ENCODE measurements around the gene ADORA3. TPM values are rescaled to one million over a fixed set of nuclear protein-coding genes. Genes with fewer than 3 reads are reported as not detected.

ADORA3 gene
- total and polyA plus RNA-seq, 2 donors, result 5.8 to 11.0 TPM

GRCh38 chr1:111474106-111474505, 29.3 kb downstream of the ADORA3 start:
- peaks cover 23 to 57% of the 10 kb centered on the region in 2 donors for H3K4me1 ChIP-seq (ENCODE audit: control insufficient read depth in 2 of 2, insufficient read depth in 2 of 2, low read length in 2 of 2)
- WGBS, result 12% methylated on average over 5 of the region's 5 CpGs
- DNase-seq (ENCODE audit: low read depth in 6 of 9, low spot score in 9 of 9), result no peak
- H3K27ac ChIP-seq (ENCODE audit: low read depth in 1 of 2, low read length in 1 of 2), result peak overlapping the region; percentile 28 to 54
- no peaks in the 10 kb centered on the region for H3K27me3 ChIP-seq (ENCODE audit: control insufficient read depth in 2 of 2, insufficient read depth in 1 of 2, low read length in 1 of 2)
- peaks cover 6 to 9% of the 10 kb centered on the region in 2 donors for H3K36me3 ChIP-seq (ENCODE audit: control insufficient read depth in 2 of 2, insufficient read depth in 2 of 2, low read length in 1 of 2)
- peak overlapping the region; percentile 16 to 45 for H3K4me3 ChIP-seq (ENCODE audit: low read length in 2 of 2)
- no peaks in the 10 kb centered on the region for H3K9me3 ChIP-seq (ENCODE audit: control insufficient read depth in 2 of 2, insufficient read depth in 1 of 2, low read length in 1 of 2)

DNA sequence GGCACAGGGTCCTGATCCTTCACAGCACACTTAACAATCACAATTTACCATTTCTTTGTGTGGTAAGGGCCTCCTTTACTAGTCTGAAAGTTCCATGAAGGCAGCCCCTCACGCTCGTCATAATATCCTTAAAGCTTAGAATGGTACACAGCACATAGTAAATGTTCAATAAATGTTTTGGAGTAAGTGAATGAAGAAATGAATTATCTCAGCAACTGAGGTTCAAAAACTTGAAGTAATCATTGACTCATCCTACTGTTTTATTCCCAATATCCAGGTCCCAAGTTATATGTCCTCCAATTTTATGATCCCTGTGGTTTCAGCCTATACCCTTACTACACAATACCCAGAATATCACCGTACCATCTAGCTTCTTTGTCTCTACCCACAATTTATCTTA, 31.9 kb downstream of the ADORA3 start:
- no peaks in the 10 kb centered on the region for H3K9me3 ChIP-seq (ENCODE audit: control insufficient read depth in 2 of 2, insufficient read depth in 1 of 2, low read length in 1 of 2)
- H3K36me3 ChIP-seq (ENCODE audit: control insufficient read depth in 2 of 2, insufficient read depth in 2 of 2, low read length in 1 of 2), result peaks cover 9 to 19% of the 10 kb centered on the region in 2 donors
- no peak for DNase-seq (ENCODE audit: low read depth in 6 of 9, low spot score in 9 of 9)
- peaks cover 15 to 40% of the 10 kb centered on the region in 2 donors for H3K4me1 ChIP-seq (ENCODE audit: control insufficient read depth in 2 of 2, insufficient read depth in 2 of 2, low read length in 2 of 2)
- peak overlapping the region; percentile 69 to 78 for H3K27ac ChIP-seq (ENCODE audit: low read depth in 1 of 2, low read length in 1 of 2)
- WGBS, result over 99% methylated on average over 3 of the region's 3 CpGs
- no peaks in the 10 kb centered on the region for H3K27me3 ChIP-seq (ENCODE audit: control insufficient read depth in 2 of 2, insufficient read depth in 1 of 2, low read length in 1 of 2)
- no peak overlapping the region for H3K4me3 ChIP-seq (ENCODE audit: low read length in 2 of 2)

DNA sequence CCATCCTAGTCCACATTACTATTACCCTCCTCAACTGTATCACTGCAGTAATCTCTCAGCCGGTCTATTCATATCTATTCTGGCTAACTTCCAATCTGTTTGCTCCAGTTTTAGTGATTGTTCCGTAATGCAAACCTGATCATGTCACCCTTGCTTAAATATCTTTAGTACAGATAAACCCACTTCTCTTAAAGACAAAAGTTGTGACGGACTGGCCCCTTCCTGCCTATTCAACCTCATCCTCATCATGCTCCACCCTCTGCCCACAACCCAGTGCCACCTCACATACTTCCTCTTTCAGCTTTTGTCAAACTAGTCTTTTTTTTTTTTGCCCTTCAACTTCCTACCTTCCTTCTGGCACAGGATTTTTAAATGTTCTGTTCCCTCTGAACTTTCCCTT, 32.4 kb downstream of the ADORA3 start:
- Histone ChIP-seq H3K9me3 (ENCODE audit: control insufficient read depth in 2 of 2, insufficient read depth in 1 of 2, low read length in 1 of 2) (no peaks in the 10 kb centered on the region), H3K4me3 (ENCODE audit: low read length in 2 of 2) (peak overlapping the region in 1 of 2 donors; percentile 1), H3K27me3 (ENCODE audit: control insufficient read depth in 2 of 2, insufficient read depth in 1 of 2, low read length in 1 of 2) (no peaks in the 10 kb centered on the region), H3K36me3 (ENCODE audit: control insufficient read depth in 2 of 2, insufficient read depth in 2 of 2, low read length in 1 of 2) (peaks cover 9 to 19% of the 10 kb centered on the region in 2 donors), H3K27ac (ENCODE audit: low read depth in 1 of 2, low read length in 1 of 2) (peak overlapping the region; percentile 69 to 78), H3K4me1 (ENCODE audit: control insufficient read depth in 2 of 2, insufficient read depth in 2 of 2, low read length in 2 of 2) (peaks cover 11 to 35% of the 10 kb centered on the region in 2 donors)
- DNase-seq (ENCODE audit: low read depth in 6 of 9, low spot score in 9 of 9), result peak in 5 of 9 donors; percentile 44 to 83 (median 60)
- 10% methylated on average over 3 of the region's 3 CpGs for WGBS

DNA sequence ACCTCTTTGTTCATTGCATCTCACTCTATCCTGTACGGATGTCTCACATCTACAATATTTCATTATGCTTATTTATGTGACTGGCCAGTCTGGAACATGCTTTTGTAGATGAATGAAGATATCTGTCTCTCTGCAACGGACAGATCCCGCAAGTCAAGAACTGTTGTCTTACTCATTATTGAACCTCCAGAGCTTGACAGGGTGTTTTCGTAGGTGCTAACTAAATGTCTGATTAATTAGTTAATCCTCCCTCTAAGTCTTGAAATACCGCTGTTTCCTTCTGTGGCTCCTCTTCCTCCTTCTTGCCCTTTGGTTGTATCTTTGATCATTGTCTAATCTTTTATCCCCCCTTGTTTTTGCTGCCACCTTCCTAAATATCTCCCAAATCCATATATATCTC, 32.8 kb downstream of the ADORA3 start:
- no peaks in the 10 kb centered on the region for H3K27me3 ChIP-seq (ENCODE audit: control insufficient read depth in 2 of 2, insufficient read depth in 1 of 2, low read length in 1 of 2)
- 91% methylated on average over 5 of the region's 5 CpGs for WGBS
- H3K4me1 ChIP-seq (ENCODE audit: control insufficient read depth in 2 of 2, insufficient read depth in 2 of 2, low read length in 2 of 2), result peaks cover 11 to 30% of the 10 kb centered on the region in 2 donors
- H3K9me3 ChIP-seq (ENCODE audit: control insufficient read depth in 2 of 2, insufficient read depth in 1 of 2, low read length in 1 of 2), result no peaks in the 10 kb centered on the region
- H3K27ac ChIP-seq (ENCODE audit: low read depth in 1 of 2, low read length in 1 of 2), result peak overlapping the region; percentile 50 to 69
- peaks cover 9 to 19% of the 10 kb centered on the region in 2 donors for H3K36me3 ChIP-seq (ENCODE audit: control insufficient read depth in 2 of 2, insufficient read depth in 2 of 2, low read length in 1 of 2)
- DNase-seq (ENCODE audit: low read depth in 6 of 9, low spot score in 9 of 9), result no peak
- no peak overlapping the region for H3K4me3 ChIP-seq (ENCODE audit: low read length in 2 of 2)

GRCh38 chr1:111469539-111469938, 33.9 kb downstream of the ADORA3 start:
- DNase-seq (ENCODE audit: low read depth in 6 of 9, low spot score in 9 of 9), result no peak
- H3K27ac ChIP-seq (ENCODE audit: low read depth in 1 of 2, low read length in 1 of 2), result no peak overlapping the region
- H3K9me3 ChIP-seq (ENCODE audit: control insufficient read depth in 2 of 2, insufficient read depth in 1 of 2, low read length in 1 of 2), result no peaks in the 10 kb centered on the region
- peaks cover 9 to 19% of the 10 kb centered on the region in 2 donors for H3K36me3 ChIP-seq (ENCODE audit: control insufficient read depth in 2 of 2, insufficient read depth in 2 of 2, low read length in 1 of 2)
- H3K4me1 ChIP-seq (ENCODE audit: control insufficient read depth in 2 of 2, insufficient read depth in 2 of 2, low read length in 2 of 2), result peaks cover 11 to 28% of the 10 kb centered on the region in 2 donors
- H3K27me3 ChIP-seq (ENCODE audit: control insufficient read depth in 2 of 2, insufficient read depth in 1 of 2, low read length in 1 of 2), result no peaks in the 10 kb centered on the region
- H3K4me3 ChIP-seq (ENCODE audit: low read length in 2 of 2), result no peak overlapping the region

- Histone ChIP-seq H3K36me3 (ENCODE audit: control insufficient read depth in 2 of 2, insufficient read depth in 2 of 2, low read length in 1 of 2) (peaks cover 9 to 19% of the 10 kb centered on the region in 2 donors), H3K27me3 (ENCODE audit: control insufficient read depth in 2 of 2, insufficient read depth in 1 of 2, low read length in 1 of 2) (no peaks in the 10 kb centered on the region), H3K27ac (ENCODE audit: low read depth in 1 of 2, low read length in 1 of 2) (no peak overlapping the region)
Observed at GRCh38 chr1:111468717-111469100, 34.7 kb downstream of the ADORA3 start.

GRCh38 chr1:111467865-111468716, 35.3 kb downstream of the ADORA3 start:
- H3K27ac ChIP-seq (ENCODE audit: low read depth in 1 of 2, low read length in 1 of 2), result no peak overlapping the region

More at GRCh38 chr1:111468717-111469100, 34.7 kb downstream of the ADORA3 start:
- Histone ChIP-seq H3K4me1 (ENCODE audit: control insufficient read depth in 2 of 2, insufficient read depth in 2 of 2, low read length in 2 of 2) (peaks cover 8 to 25% of the 10 kb centered on the region in 2 donors), H3K9me3 (ENCODE audit: control insufficient read depth in 2 of 2, insufficient read depth in 1 of 2, low read length in 1 of 2) (no peaks in the 10 kb centered on the region), H3K4me3 (ENCODE audit: low read length in 2 of 2) (no peak overlapping the region)
- DNase-seq (ENCODE audit: low read depth in 6 of 9, low spot score in 9 of 9), result no peak

DNA sequence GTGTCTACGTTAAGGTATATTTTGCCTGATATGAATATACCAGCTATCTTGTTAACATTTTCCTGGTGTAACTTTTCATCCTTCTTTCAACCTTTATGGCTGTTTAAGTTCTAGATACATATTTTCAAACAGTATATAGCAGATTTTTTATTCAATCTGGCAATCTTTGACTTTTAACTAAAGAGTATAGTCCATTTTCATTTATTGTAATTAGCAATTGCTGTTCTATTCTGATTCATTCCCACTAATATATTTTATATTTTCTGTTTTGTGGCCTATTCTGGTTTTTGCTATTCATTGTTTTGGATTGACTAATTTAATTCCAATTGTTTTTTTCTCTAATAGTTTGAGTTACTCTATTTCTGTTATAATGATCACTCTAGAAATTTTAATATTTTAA, 37.0 kb downstream of the ADORA3 start:
- Histone ChIP-seq H3K4me1 (ENCODE audit: control insufficient read depth in 2 of 2, insufficient read depth in 2 of 2, low read length in 2 of 2) (peaks cover 8 to 14% of the 10 kb centered on the region in 2 donors), H3K4me3 (ENCODE audit: low read length in 2 of 2) (no peak overlapping the region), H3K36me3 (ENCODE audit: control insufficient read depth in 2 of 2, insufficient read depth in 2 of 2, low read length in 1 of 2) (peaks cover 16 to 25% of the 10 kb centered on the region in 2 donors), H3K27ac (ENCODE audit: low read depth in 1 of 2, low read length in 1 of 2) (no peak overlapping the region), H3K9me3 (ENCODE audit: control insufficient read depth in 2 of 2, insufficient read depth in 1 of 2, low read length in 1 of 2) (no peaks in the 10 kb centered on the region), H3K27me3 (ENCODE audit: control insufficient read depth in 2 of 2, insufficient read depth in 1 of 2, low read length in 1 of 2) (no peaks in the 10 kb centered on the region)
- DNase-seq (ENCODE audit: low read depth in 6 of 9, low spot score in 9 of 9), result no peak
- 0% methylated on average over 1 of the region's 1 CpG for WGBS

More at GRCh38 chr1:111467865-111468716, 35.3 kb downstream of the ADORA3 start:
- WGBS, result 100% methylated on average over 2 of the region's 2 CpGs
- Histone ChIP-seq H3K27me3 (ENCODE audit: control insufficient read depth in 2 of 2, insufficient read depth in 1 of 2, low read length in 1 of 2) (no peaks in the 10 kb centered on the region), H3K4me1 (ENCODE audit: control insufficient read depth in 2 of 2, insufficient read depth in 2 of 2, low read length in 2 of 2) (peaks cover 8 to 20% of the 10 kb centered on the region in 2 donors), H3K9me3 (ENCODE audit: control insufficient read depth in 2 of 2, insufficient read depth in 1 of 2, low read length in 1 of 2) (no peaks in the 10 kb centered on the region), H3K4me3 (ENCODE audit: low read length in 2 of 2) (no peak overlapping the region), H3K36me3 (ENCODE audit: control insufficient read depth in 2 of 2, insufficient read depth in 2 of 2, low read length in 1 of 2) (peaks cover 9 to 19% of the 10 kb centered on the region in 2 donors)
- DNase-seq (ENCODE audit: low read depth in 6 of 9, low spot score in 9 of 9), result no peak

- Histone ChIP-seq H3K27me3 (ENCODE audit: control insufficient read depth in 2 of 2, insufficient read depth in 1 of 2, low read length in 1 of 2) (no peaks in the 10 kb centered on the region), H3K27ac (ENCODE audit: low read depth in 1 of 2, low read length in 1 of 2) (no peak overlapping the region), H3K4me3 (ENCODE audit: low read length in 2 of 2) (no peak overlapping the region), H3K36me3 (ENCODE audit: control insufficient read depth in 2 of 2, insufficient read depth in 2 of 2, low read length in 1 of 2) (peaks cover 23 to 27% of the 10 kb centered on the region in 2 donors), H3K4me1 (ENCODE audit: control insufficient read depth in 2 of 2, insufficient read depth in 2 of 2, low read length in 2 of 2) (peaks cover under 1 to 9% of the 10 kb centered on the region in 2 donors), H3K9me3 (ENCODE audit: control insufficient read depth in 2 of 2, insufficient read depth in 1 of 2, low read length in 1 of 2) (no peaks in the 10 kb centered on the region)
- DNase-seq (ENCODE audit: low read depth in 6 of 9, low spot score in 9 of 9), result no peak
- WGBS, result 97% methylated on average over 2 of the region's 2 CpGs
Observed at GRCh38 chr1:111465754-111466153, 37.7 kb downstream of the ADORA3 start.
